ENCODE results near the gene PPP3CA. TPM values are rescaled to one million over a fixed set of nuclear protein-coding genes. Genes with fewer than 3 reads are reported as not detected.

The PPP3CA gene
- total and polyA plus RNA-seq, 2 experiments from 2014 or later = 27.0 to 45.2 TPM

- H3K79me2 ChIP-seq (replicated peaks; ENCODE audit: insufficient read depth) = peaks cover 10% of the 10 kb centered on the region; the same call in 1 of the 2 replicates
- ATAC-seq = no peak
These were observed 145.9 kb downstream of the PPP3CA start for GRCh38 chr4:101201421-101201820.

More at GRCh38 chr4:101201421-101201820, 145.9 kb downstream of the PPP3CA start:
- H3K4me1 Mint-ChIP-seq = peaks cover 32% of the 10 kb centered on the region
- no peak for TF ChIP-seq NANOG (IDR thresholded peaks at IDR 0.05; ENCODE audit: borderline replicate concordance)
- TF ChIP-seq ZNF331 (CRISPR knock-in tag; IDR thresholded peaks at IDR 0.05; ENCODE audit: low read depth) = no peak
- TF ChIP-seq CREB1 (CRISPR knock-in tag; IDR thresholded peaks at IDR 0.05; ENCODE audit: low read depth) = no peak
- TF ChIP-seq REST (IDR thresholded peaks at IDR 0.05; ENCODE audit: unreplicated experiment) = no peak
- TF ChIP-seq EZH2phosphoT487 (IDR thresholded peaks at IDR 0.05; ENCODE audit: unreplicated experiment) = no peak
- TF ChIP-seq ZNF114 (CRISPR knock-in tag; IDR thresholded peaks at IDR 0.05) = no peak
- TF ChIP-seq EZH2 (IDR thresholded peaks at IDR 0.05; ENCODE audit: low read depth, unreplicated experiment) = no peak
- no peak for TF ChIP-seq STAT1 (IDR thresholded peaks at IDR 0.05; ENCODE audit: unreplicated experiment)
- no peak for TF ChIP-seq POLR2AphosphoS5 (IDR thresholded peaks at IDR 0.05; ENCODE audit: low read depth)
- no peak for TF ChIP-seq JUNB (IDR thresholded peaks at IDR 0.05; ENCODE audit: unreplicated experiment)
- no peak for TF ChIP-seq ZNF462 (CRISPR knock-in tag; IDR thresholded peaks at IDR 0.05)
- TF ChIP-seq ETS1 (IDR thresholded peaks at IDR 0.05) = no peak
- no peak for TF ChIP-seq CTCF (conservative IDR thresholded peaks at IDR 0.05; ENCODE audit: low read depth in 2 of 2)
- H3K9me2 ChIP-seq (ENCODE audit: insufficient read depth) = no peaks in the 10 kb centered on the region
- H3K4me1 ChIP-seq (ENCODE audit: insufficient read depth) = 0 out of 2 replicates have a peak, but pooled peaks cover 4% of the 10 kb centered on the region
- no peak overlapping the region for H3K4me3 Mint-ChIP-seq
- H3K4me2 ChIP-seq = no peak overlapping the region
- no peaks in the 10 kb centered on the region for H4K20me1 ChIP-seq (replicated peaks; ENCODE audit: insufficient read depth)
- no peak overlapping the region for H3K27ac Mint-ChIP-seq
- H3K9me3 Mint-ChIP-seq = no peaks in the 10 kb centered on the region
- no peak overlapping the region for H3K27ac ChIP-seq (ENCODE audit: low read depth)
- no peaks in the 10 kb centered on the region for H3K27me3 ChIP-seq (ENCODE audit: insufficient read depth)
- H3F3A ChIP-seq (replicated peaks; ENCODE audit: low read depth) = no peaks in the 10 kb centered on the region
- no peaks in the 10 kb centered on the region for H3K27me3 Mint-ChIP-seq (ENCODE audit: insufficient read depth, low read depth, poor library complexity)
- H2AFZ ChIP-seq = no peak overlapping the region
- H3K4me3 ChIP-seq = no peak overlapping the region
- DNase-seq (ENCODE audit: low spot score) = no peak
- no peaks in the 10 kb centered on the region for H3K36me3 ChIP-seq (ENCODE audit: insufficient read depth)
- H3K36me3 Mint-ChIP-seq (ENCODE audit: low read depth) = no peaks in the 10 kb centered on the region
